Measurements from ENCODE around the gene HINT3.
A peak's percentile ranks its signal among the peaks of the same experiment; 100 is the strongest.

Gene HINT3

DNA sequence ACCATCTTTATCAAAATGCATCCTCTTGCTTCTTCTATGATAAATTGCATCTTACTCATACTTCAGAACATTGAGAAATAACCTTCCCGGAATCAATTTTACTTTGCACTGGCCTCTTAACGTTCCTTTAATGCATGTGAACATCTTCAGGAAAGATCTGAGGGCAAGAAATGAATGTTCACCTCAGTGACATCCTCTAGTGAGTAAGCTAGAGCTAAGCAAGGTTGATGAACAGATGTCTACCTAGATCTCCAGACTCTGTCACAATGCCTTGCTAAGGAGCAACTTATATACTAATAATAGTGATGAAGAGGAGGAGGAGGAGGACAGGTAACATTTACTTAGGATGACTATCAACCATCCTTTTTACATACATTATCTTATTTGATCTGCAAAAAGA lies 16.8 kb upstream of the HINT3 start:
- no peak for TF ChIP-seq CTCF (IDR thresholded peaks at IDR 0.05; ENCODE audit: insufficient read depth, low read depth, low read length, missing control alignments)
- DNase-seq (ENCODE audit: low read depth): no peak
- no peak overlapping the region for H3K4me3 ChIP-seq (ENCODE audit: low read length)

DNA sequence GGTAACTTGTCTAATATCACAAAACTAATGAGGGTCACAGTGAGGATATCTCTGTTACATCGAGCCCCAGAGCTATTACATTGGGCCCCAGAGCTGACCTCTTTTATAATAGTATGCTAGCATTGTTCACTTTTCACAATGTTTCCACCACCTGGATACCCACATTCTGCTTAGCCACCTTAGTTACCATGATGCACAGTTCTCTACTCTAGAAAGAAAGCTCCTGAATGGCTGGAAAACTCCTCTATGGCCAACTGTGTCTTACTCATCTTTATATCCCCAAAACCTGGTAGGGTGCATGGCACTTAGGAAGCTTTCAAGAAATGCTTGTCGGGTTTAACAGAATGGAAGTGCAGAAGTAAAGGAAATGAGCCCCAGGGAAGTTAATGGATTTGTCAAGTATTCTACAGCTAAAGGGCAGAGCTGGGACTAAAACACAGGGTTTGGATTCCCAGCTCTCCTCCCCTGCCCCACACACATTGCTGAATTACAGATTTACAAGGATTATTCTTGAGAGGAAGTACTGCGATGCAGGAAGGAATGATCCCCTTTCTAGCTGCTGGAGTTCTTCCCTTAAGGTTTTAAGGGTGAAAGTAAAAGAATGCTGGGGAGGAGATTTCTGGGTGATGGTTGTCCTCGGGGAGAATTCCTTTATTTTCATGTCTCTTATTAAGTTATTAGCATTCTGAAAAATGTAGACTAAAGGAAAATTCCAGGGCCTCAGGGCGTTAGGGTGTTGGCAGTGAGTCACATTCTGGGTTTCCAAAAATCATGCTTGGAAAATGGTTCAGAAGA lies 16.1 kb upstream of the HINT3 start:
- H3K4me3 ChIP-seq (ENCODE audit: low read length): no peak overlapping the region
- no peak for TF ChIP-seq CTCF (IDR thresholded peaks at IDR 0.05; ENCODE audit: insufficient read depth, low read depth, low read length, missing control alignments)
- DNase-seq (ENCODE audit: low read depth): peak; percentile 73

DNA sequence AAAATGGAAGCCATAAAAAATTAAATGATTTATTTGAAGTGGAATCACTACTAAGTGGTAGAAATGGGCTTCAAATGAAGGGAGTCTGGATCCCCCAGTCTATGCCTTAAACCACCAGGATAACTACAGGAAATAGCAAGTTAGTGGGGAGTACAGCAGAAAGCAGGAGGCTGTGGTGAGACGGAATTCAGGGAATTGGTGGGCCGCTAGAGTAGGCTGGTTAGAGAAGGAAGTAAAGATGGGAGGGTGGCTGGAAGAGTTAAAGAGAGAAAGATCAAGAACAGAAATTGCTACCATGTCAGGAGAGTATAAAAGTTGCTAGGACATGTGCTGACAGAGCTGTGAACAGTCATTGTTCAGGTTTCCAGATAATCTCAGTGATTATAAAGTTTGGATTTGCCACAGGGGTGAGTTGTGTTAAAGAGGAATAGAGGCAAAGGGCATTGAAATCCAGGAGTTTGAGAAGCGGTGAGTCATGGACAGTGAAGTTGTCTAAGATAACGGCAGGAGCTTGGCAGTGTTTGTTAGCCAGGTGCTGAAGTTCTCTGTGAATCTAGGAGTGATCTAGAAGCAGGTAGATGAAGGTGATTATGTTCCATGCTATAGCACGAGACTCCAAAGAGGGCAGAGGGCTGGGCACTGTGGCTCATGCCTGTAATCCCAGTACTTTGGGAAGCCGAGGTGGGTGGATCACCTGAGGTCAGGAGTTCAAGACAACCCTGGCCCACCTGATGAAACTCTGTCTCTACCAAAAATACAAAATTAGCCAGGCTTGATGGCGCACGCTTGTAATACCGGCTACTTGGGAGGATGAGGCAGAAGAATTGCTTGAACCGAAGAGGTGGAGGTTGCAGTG lies 13.7 kb upstream of the HINT3 start:
- peak; percentile 89 for DNase-seq (ENCODE audit: low read depth)
- H3K4me3 ChIP-seq (ENCODE audit: low read length): no peak overlapping the region
- TF ChIP-seq CTCF (IDR thresholded peaks at IDR 0.05; ENCODE audit: insufficient read depth, low read depth, low read length, missing control alignments): no peak

- no peak for TF ChIP-seq CTCF (IDR thresholded peaks at IDR 0.05; ENCODE audit: insufficient read depth, low read depth, low read length, missing control alignments)
- no peak overlapping the region for H3K4me3 ChIP-seq (ENCODE audit: low read length)
- no peak for DNase-seq (ENCODE audit: low read depth)
Observed at GRCh38 chr6:125943528-125944433, 12.8 kb upstream of the HINT3 start.

- H3K4me3 ChIP-seq (ENCODE audit: low read length): no peak overlapping the region
- TF ChIP-seq CTCF (IDR thresholded peaks at IDR 0.05; ENCODE audit: insufficient read depth, low read depth, low read length, missing control alignments): no peak
- DNase-seq (ENCODE audit: low read depth): peak; percentile 77
Observed at GRCh38 chr6:125944434-125944816, 12.1 kb upstream of the HINT3 start.

- H3K4me3 ChIP-seq (ENCODE audit: low read length): no peak overlapping the region
- DNase-seq (ENCODE audit: low read depth): no peak
- TF ChIP-seq CTCF (IDR thresholded peaks at IDR 0.05; ENCODE audit: insufficient read depth, low read depth, low read length, missing control alignments): no peak
Observed at GRCh38 chr6:125944896-125945295, 11.7 kb upstream of the HINT3 start.
